Progenitor cell of endocrine pancreas (in vitro differentiated cells): ENCODE data around the gene CDH6. TPM values are rescaled to one million over a fixed set of nuclear protein-coding genes. Genes with fewer than 3 reads are reported as not detected.

ENCODE experiments used
- DNase-seq: peaks from one replicate; pipeline ENCODE4 v3.0.0; 2021; ENCODE audit warnings: low spot score; ENCODE audit not compliant: unreplicated experiment
- H3K27ac Mint-ChIP-seq: 2 replicates; pipeline ENCODE4 v1.8.0; 2021; ENCODE audit warnings: mild to moderate bottlenecking, moderate library complexity, mixed read lengths
- H3K27me3 Mint-ChIP-seq: 2 replicates; pipeline ENCODE4 v1.8.0; 2021; ENCODE audit warnings: mixed read lengths
- H3K36me3 Mint-ChIP-seq: 2 replicates; pipeline ENCODE4 v1.8.0; 2022; ENCODE audit warnings: mixed read lengths; ENCODE audit not compliant: insufficient read depth
- H3K4me1 Mint-ChIP-seq: 2 replicates; pipeline ENCODE4 v1.8.0; 2021; ENCODE audit warnings: low read depth, mixed read lengths
- H3K4me3 Mint-ChIP-seq: 2 replicates; pipeline ENCODE4 v1.8.0; 2021; ENCODE audit warnings: low read depth, mild to moderate bottlenecking, moderate library complexity, mixed read lengths
- H3K9me3 Mint-ChIP-seq: 2 replicates; pipeline ENCODE4 v1.8.0; 2021; ENCODE audit warnings: low read depth, mixed read lengths
- total RNA-seq: library from RNA; stranded (reverse); gene quantifications from 2 replicates; pipeline ENCODE4 v1.2.1, GENCODE V29; 2021
- TF ChIP-seq, protein P1 (sequence below): fragments of 200-600 bp; sonication (generic); IDR thresholded peaks from one replicate; pipeline ENCODE4 v1.5.0; 2021; ENCODE audit warnings: antibody characterized with exemption, mild to moderate bottlenecking; ENCODE audit not compliant: unreplicated experiment

CDH6 gene
- total RNA-seq, 1 donor from 2014 or later: 132 TPM

DNA sequence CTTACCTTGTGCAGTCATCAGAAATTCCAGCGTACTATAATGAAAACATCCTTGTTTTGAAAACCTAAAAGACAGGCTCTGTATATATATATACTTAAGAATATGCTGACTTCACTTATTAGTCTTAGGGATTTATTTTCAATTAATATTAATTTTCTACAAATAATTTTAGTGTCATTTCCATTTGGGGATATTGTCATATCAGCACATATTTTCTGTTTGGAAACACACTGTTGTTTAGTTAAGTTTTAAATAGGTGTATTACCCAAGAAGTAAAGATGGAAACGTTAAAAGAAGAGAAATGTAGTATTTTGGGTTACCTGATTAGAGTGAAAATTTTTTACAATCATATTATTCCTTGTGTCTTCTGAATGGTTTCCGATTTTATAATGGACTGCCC is 131.4 kb downstream of the CDH6 start:
- Mint-ChIP-seq H3K27ac (no peak overlapping the region), H3K9me3 (no peaks in the 10 kb centered on the region), H3K4me1 (peaks cover 7% of the 10 kb centered on the region), H3K4me3 (no peak overlapping the region), H3K27me3 (no peaks in the 10 kb centered on the region), H3K36me3 (peaks cover 32% of the 10 kb centered on the region)
- no peak for DNase-seq
- TF ChIP-seq, protein P1, sequence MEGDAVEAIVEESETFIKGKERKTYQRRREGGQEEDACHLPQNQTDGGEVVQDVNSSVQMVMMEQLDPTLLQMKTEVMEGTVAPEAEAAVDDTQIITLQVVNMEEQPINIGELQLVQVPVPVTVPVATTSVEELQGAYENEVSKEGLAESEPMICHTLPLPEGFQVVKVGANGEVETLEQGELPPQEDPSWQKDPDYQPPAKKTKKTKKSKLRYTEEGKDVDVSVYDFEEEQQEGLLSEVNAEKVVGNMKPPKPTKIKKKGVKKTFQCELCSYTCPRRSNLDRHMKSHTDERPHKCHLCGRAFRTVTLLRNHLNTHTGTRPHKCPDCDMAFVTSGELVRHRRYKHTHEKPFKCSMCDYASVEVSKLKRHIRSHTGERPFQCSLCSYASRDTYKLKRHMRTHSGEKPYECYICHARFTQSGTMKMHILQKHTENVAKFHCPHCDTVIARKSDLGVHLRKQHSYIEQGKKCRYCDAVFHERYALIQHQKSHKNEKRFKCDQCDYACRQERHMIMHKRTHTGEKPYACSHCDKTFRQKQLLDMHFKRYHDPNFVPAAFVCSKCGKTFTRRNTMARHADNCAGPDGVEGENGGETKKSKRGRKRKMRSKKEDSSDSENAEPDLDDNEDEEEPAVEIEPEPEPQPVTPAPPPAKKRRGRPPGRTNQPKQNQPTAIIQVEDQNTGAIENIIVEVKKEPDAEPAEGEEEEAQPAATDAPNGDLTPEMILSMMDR: no peak

DNA sequence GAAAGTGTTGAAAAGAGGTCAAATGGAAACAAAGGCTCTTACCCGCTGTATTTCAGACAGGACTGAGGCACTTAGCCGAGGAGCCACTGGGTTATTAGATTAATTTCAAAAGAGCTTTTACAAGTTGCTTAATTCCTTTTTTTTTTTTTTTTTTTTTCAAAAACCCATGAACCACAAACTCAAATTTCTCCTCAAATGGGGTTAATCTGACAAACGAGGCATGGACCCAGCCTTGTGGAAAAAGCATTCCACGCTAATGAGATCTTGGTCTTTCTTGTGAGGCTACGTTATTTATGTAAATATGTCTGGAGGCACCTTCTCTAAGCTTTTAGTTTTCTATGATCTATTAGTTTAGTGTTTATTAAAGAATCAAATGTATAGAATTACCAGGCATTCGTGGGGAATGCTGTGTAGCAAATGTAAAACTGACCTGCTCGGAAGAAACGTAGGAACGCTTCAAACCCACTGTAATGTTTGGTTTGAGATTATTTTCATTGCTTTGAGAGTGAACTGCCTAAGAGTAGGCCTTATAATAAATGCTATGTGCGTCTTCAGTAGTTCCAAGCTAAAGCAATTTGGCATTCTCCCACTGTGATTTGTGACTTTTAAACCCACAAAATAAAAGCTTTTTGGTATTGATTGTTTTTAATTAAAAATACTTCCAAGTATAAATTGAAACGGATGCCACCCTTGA is 134.7 kb downstream of the CDH6 start:
- H3K9me3 Mint-ChIP-seq: no peaks in the 10 kb centered on the region
- TF ChIP-seq, protein P1: no peak
- H3K4me1 Mint-ChIP-seq: peaks cover 8% of the 10 kb centered on the region
- H3K4me3 Mint-ChIP-seq: no peak overlapping the region
- H3K36me3 Mint-ChIP-seq: peaks cover 16% of the 10 kb centered on the region
- H3K27me3 Mint-ChIP-seq: no peaks in the 10 kb centered on the region
- peak overlapping the region; percentile 56 for H3K27ac Mint-ChIP-seq
- no peak for DNase-seq

DNA sequence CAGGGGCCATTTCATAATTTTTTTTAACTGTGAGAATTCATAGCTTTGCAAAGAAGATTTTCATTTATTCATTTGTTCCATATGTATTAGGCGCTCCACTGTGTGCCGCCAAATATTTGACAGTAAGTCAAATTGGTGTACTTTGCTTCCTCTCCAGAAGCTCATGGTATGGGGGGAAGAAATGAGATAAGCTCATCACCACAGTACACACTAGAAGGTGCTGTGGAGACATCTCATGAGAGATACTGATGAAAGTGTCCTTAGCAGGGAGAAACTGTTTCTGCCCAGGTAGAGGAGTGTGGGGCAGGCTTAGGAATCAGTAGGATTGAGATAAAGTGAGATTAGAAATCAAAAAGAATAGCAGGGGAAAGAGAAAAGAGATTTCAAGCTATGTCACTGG is 136.2 kb downstream of the CDH6 start:
- no peak overlapping the region for H3K4me3 Mint-ChIP-seq
- TF ChIP-seq, protein P1: no peak
- H3K27me3 Mint-ChIP-seq: no peaks in the 10 kb centered on the region
- no peak for DNase-seq
- H3K9me3 Mint-ChIP-seq: no peaks in the 10 kb centered on the region
- no peak overlapping the region for H3K27ac Mint-ChIP-seq
- peaks cover 7% of the 10 kb centered on the region for H3K36me3 Mint-ChIP-seq
- peaks cover 8% of the 10 kb centered on the region for H3K4me1 Mint-ChIP-seq

DNA sequence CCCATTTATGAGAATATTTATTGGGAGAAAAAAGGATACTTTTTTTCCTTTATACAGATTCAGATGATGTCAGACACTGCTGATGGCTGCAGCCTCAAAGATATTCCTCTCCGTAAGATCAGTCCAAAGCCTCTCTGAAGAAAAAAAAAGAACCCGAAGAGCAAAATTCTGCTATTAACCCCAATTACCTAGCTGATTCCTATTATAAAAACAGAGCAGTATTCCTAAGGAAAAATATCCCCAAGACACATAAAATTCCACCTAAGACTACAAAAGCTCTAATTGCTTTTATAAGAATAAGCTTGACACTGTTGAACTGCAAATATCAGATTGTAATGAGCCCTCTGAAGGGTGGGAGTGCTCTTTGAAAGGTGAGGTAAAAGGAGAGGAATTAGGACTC is 138.7 kb downstream of the CDH6 start:
- Mint-ChIP-seq H3K4me1 (peaks cover 8% of the 10 kb centered on the region), H3K27me3 (no peaks in the 10 kb centered on the region), H3K4me3 (no peak overlapping the region), H3K9me3 (no peaks in the 10 kb centered on the region), H3K27ac (no peak overlapping the region), H3K36me3 (no peaks in the 10 kb centered on the region)
- TF ChIP-seq, protein P1: no peak
- DNase-seq: no peak

DNA sequence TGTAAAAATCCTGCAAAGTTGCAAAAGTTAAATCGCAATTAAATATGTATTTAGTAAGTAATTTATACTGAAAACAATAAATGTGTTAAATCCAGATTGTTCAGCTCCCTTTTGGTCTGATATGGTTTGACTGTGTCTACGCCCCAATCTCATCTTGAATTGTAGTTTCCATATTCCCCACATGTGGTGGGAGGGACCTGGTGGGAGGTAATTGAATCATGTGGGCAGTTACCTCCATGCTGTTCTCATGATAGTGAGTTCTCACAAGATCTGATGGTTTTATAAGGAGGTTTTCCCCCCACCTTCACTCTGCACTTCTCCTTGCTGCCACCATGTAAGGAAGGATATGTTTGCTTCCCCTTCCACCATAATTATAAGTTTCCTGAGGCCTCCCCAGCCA is 140.0 kb downstream of the CDH6 start:
- Mint-ChIP-seq H3K9me3 (no peaks in the 10 kb centered on the region), H3K27me3 (no peaks in the 10 kb centered on the region), H3K4me1 (peaks cover 5% of the 10 kb centered on the region), H3K36me3 (no peaks in the 10 kb centered on the region), H3K4me3 (no peak overlapping the region), H3K27ac (no peak overlapping the region)
- DNase-seq: no peak
- TF ChIP-seq, protein P1: no peak
